HG03460 (cell line): ENCODE data around the gene OSER1.
"Not testable (repeated sequence)": the region's sequence is repeated elsewhere in the genome, so short reads cannot be mapped to it uniquely, and the experiment has no call there.

Experiments
- ATAC-seq: cut with Tn5 transposase; IDR thresholded peaks from one replicate; pipeline ENCODE4 v1.9.1; 2021; ENCODE audit not compliant: unreplicated experiment

Gene OSER1

DNA sequence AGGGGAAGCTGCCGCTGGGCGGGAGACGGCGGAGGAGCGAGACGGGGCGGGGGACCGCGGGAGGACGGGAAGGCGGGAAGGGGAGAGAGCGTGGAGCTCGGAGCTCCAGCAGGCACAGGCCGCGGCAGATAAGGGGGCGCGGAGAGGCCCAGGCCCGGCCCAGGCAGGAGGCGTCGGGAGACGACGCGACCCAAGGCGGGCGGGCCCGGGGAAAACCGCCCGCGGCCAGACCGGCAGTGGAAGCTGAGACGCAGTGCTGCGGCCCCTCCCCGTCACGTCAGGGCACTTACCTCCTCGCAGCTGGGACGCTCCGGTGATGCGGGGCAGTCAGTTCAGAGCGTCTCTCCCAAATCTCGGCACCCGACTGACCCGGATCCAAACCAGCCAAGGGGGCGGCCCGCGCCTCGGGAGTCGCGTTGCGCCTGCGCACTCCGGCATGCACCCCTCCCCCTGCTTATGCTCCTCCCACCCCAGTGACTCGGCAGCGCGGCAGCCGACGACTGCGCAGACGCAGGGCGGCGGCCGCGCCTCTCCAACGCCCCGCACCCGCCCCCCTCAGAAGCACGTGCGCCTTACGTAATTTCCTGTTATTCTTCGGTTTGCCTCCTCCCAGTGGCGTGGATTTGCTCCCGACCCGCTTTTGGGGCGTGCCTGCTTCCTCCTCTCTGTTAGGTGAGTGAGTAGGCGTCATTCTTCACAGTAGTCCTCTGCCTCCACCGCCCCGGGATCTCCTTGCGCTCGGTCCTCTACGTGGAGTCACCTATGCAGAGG lies at the start of gene OSER1:
Gene OSER1 (minus strand): TSS at position 366 of the 771 bp plus-strand sequence. CDS start 3,814 bp downstream, outside the sequence.
- peak; percentile 82 for ATAC-seq

DNA sequence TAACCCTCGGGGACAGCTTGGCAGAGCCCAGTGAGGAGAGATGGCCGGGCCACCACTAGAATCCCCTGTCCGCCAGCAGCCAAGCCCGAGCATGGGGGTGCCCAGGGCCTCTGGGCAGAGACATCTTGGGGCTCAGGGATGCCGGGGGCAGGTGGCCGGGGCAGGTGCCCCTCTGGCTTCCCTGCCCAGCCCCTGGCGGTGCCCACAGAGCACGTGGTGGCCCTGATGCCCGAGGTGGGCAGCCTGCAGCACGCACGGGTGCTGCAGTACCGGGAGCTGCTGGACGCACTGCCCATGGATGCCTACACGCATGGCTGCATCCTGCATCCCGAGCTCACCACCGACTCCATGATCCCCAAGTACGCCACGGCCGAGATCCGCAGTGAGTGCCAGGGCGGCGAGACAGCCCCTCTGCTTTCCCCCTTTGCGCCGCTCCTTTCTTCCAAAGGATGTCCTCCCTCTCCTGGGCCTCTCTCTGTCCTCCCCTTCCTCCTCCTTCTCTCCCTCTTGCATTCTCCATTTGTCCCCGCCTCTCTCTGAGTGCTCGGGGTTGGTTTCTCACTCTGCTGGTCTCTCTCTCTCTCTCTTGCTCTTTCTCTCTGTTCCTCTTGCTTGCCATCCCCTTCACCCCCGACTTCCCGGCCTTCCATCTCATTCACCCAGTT lies 47.8 kb upstream of the OSER1 start:
- ATAC-seq, result no peak

DNA sequence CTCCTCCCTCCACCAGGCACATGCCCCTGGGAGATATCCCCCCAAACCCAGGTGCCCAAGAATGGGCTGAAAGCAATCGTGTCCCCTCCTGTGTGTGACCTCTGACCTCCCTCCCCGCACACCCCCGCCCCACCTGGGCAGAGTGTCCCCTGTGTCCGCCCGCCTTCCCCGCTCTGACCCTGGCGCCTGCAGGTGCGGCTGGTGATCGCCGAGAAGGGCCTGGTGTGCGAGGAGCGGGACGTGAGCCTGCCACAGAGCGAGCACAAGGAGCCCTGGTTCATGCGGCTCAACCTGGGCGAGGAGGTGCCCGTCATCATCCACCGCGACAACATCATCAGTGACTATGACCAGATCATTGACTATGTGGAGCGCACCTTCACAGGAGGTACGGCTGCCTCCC lies 46.4 kb upstream of the OSER1 start:
- no peak for ATAC-seq

DNA sequence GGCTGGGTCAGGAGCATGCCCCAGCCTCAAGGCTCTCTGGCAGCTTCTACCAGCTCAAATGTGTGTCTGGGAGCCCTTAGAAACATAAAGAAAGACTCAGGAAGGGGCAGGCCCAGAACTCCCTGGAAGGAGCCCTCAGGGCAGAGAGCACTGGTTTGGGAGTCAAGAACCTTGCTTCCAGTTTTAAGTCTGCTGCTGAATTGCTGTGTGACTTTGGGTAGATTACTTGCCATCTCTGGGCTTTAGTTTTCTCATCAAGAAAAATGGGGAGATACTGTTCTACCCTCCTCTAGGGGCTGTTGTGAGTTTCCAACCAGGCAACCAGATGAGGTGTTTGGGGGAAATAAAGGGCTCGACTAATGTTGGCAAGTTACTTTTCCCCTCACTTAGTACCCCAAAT lies 45.4 kb upstream of the OSER1 start:
- no peak for ATAC-seq

DNA sequence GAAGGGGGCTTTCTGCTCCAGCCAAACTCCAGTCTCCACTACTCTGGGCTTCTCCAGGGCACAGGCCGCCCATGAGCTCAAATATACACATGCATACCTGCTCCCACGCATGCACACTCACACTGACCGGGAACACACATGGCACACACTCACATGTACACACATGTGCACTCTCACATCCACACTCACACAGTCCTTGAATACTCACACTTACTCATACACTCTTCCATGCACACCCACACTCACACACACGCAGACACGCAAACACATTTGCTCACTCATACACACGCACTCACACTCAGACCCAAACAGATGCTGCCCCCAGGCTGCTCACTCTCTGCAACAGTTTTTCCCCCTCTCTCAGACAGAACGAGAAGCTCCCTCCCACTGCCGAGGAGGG lies 43.5 kb upstream of the OSER1 start:
- ATAC-seq, result no peak

DNA sequence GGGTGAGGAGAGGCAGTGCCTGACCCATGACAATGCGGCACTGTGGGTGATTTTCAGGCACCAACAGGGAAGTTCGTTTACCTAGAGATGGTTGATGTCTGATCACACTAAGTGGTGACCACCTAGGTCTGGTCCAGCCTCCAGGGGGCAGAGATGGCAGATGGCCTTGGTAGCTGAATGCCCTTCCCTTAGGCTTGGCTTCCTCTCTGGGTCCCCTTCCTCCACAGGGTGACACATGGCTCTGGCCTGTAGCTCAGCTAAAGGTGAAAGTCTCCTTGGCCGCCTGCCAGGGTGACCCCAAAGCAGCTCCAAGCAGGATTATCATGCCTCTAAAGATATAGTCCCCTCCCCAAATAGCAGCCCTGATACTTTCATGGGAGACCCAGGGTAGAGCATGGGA lies 43.0 kb upstream of the OSER1 start:
- ATAC-seq, result no peak

DNA sequence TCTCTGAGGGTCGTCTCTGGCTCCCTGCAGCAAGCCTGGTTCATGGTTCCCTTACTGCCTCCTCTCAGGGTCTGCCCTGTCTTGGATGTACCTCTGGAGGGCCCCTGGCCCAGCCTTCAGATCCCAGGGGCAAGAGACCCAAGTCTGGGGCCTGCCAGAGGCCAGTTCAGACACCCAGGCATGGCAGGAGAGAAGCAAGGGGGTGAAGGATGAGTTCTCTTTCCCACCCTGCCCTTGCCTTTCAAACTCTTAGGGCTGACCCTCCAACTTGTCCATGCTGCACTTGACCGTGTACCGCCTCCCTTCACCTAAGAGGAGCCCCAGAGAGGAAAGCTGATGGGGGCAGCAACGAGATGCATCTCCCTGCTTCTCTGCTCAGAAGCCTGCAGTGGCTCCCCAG lies 40.7 kb upstream of the OSER1 start:
- no peak for ATAC-seq

DNA sequence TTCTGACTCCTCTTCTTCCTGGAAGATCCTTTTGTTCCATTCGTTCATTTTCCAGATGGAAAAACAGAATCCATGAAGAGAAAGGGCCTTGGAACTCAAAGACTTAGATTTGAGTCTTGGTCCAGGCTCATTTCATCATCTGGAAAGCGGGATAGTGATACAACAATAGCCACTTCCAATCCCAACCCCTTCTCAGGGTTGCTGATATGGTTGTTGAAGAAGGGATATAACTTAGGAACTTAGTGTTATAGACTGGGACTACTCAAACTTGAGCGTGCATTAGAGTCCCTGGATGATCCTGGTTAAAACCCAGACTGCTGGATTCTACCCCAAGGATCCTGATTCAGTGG lies 37.8 kb upstream of the OSER1 start:
- ATAC-seq, result no peak

DNA sequence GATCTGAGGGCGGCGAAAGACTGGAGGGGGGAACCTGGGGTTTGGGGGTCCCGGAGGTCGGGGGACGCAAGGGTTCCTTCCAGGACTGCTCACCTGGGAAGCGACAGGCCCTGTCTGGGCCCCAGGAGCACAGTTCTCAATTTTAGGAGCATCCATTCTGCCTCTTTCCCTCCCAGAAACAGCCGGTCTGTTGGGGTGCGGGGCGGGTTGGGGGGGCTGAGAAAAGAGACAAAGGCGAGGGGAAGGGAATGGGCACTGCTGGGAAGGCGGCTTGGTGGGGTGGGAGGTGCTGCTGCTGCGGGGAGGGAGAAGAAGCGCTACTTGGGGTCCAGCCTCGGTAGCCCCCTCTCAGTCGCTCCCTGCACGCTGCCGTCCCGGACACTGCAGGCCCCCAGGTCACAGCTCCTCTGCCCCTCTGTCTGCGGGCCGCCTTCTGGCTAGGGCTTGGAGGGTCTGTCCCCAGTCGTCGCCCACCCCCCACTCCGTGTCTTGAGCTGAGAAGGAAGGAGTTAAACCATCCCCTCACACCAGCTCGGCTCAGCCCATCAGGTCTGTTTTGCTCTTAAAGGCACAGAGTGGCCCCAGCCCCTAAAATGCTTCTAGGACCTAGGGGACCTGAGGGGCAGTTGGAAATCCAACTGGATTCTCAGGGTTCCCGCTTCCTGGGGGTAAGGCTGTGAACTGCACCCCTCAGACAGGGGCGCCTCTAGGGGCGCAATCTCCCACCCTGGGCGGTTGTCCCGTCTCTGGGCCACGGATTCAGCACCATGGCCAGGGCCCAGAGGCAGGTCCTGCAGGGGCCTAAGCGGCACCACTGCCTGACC lies 37.2 kb upstream of the OSER1 start:
- no peak for ATAC-seq

DNA sequence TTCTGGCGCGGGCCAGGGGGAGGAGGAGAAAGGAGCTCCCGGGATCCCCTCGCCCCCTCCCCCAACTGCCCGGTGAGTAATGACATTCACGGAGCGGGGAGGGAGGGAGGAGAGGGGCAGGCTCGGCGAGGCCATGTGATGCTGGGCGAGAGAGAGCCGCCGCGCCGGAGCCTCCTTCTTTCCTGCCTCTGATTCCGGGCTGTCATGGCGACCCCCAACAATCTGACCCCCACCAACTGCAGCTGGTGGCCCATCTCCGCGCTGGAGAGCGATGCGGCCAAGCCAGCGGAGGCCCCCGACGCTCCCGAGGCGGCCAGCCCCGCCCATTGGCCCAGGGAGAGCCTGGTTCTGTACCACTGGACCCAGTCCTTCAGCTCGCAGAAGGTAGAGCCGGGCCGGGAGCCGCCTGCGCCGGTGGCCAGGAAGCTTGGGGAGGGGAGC lies 36.6 kb upstream of the OSER1 start, which contains the start of gene GDAP1L1:
Gene GDAP1L1 (plus strand): TSS at position 178 of the 441 bp plus-strand sequence. CDS start 27 bp downstream, at position 205.
- ATAC-seq, result no peak

DNA sequence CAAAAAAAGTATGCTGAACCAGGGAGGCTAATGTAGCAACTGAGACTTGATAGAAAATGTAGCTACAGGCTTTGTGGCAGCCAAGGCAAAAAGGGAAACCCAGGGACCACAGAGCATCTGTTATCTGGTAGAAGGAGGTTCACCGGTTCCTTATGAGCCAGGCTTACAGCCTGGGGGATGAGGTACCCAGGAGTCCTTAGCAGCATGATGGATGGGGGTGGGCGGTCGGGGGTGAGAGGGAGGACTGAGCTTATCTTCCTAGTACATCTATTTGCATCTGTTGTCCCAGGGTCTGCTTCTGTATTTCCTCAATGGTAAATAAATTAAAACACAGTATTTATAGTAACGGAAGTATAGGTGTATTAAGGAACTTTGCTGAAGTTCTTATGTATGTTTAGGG lies 35.4 kb upstream of the OSER1 start:
- ATAC-seq, result no peak

DNA sequence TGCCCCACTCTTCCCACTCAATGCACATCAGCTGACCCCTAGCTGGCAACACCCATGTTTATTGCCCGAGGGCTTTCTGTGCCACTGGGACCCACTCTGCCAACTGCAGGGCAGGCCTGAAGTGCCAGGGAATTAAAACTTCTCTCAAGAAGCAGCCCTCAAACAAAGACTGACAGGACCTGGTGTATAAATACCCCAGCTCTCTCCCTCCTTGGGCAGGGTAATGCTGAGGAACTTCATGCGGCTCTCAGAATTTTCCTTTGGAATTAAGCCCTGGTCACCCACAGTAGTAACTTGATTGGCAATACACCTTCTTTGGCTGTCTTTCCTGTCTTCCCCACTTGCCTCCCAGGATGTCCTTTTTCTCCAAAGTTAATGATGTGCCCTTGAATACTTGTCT lies 31.2 kb upstream of the OSER1 start:
- ATAC-seq, result no peak

DNA sequence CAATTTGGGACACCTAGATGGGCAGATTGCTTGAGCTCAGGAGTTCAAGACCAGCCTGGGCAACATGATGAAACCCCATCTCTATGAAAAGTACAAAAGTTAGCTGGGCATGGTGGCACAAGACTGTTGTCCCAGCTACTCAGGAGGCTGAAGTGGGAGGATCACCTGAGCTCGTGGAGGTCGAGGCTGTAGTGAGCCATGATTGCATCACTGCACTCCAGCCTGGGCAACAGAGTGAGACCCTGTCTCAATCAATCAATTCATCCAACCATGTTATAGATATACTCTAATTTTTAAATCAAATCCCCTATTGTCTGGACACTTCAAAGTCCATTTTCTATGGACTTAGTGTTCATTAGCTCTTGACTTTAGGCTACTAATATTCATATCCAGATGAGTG lies 26.3 kb upstream of the OSER1 start:
- not testable (repeated sequence) for ATAC-seq

DNA sequence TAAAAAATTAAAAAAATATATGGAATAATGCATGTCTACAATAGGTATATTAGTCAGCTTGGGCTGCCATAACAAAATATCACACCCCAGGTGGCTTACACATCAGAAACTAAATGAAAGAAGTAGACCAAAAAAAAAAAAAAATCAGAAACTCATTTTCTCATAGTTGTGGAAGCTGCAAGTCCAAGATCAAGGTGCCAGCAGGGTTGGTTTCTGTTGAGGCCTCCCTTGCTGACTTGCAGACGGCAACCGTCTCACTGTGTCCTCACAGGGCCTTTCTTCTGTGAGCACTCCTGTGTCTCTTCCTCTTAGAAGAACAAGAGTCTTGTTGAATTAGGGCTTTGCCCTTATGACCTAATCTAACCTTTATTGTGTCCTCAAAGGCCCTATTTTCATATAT lies 25.1 kb upstream of the OSER1 start:
- no peak for ATAC-seq

DNA sequence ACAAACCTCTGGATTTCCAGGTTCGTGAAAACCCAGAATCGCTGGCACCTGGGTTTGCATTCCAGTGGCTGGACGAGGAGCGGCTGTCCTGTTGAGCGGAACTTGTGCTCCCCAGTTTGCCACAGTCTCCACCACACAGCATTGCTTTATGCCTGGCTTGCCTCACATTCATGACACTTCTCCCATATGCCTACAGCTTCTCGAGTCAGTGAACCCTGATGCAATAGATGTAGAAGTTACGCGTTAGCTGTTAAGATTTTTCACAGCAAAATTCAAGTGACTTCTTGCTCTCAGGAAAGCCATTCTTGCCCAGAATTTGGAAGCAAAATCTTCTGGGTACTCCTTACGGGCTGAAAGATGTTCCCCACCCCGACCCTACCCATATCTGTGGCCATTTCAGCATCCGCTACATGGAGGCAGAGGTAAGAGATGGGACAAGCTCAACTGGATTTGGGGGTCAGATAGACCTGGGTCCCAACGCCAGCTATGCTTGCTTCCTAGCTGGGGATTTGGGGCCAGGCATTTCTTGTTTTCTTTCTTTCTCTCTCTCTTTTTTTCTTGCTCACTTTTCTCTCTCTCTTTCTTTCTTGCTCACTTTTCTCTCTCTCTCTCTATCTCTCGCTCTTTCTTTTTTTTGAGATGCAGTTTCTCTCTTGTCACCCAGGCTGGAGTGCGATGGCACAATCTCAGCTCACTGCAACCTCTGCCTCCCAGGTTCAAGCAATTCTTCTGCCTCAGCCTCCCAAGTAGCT lies 24.2 kb upstream of the OSER1 start:
- no peak for ATAC-seq

DNA sequence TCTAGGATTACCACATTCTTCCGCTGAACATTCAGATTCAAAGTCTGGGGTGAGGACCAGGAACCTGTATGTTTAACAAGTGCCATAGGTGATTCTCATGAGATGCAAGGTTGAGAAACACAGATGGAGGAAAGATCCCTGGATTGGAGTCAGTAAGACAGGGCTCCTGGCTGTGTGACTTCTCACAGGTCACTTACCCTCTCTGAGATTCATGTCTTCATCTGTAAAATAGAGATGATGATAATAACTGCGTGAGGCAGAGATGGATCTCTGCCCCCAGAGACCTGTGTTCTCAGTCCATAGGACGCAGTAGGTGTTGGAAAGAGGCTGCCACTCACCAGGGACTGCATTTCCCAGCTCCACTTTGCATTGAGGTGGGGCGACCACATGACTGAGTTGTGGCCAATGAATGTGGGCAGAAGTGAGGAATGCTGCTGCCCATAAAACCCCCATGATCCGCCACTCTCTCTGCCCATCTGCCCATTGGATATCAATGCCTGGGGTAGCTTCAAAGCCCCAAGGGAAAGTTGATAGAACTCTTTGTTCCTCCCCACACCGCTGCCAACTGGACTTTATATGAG lies 23.0 kb upstream of the OSER1 start:
- no peak for ATAC-seq

DNA sequence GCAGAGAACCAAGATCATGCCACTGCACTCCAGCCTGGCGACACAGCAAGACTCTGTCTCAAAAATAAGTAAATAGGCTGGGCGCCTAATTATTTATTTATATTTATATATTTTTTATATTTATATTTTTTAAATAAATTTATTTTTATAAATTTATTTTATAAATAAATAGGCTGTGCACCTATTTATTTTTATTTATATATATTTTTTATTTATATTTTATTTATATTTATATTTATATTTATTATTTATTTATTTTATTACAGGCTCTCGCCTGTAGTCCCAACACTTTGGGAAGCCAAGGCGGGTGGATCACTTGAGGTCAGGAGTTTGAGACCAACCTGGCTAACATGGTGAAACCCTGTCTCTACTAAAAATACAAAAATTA lies 21.9 kb upstream of the OSER1 start:
- ATAC-seq, result not testable (repeated sequence)

DNA sequence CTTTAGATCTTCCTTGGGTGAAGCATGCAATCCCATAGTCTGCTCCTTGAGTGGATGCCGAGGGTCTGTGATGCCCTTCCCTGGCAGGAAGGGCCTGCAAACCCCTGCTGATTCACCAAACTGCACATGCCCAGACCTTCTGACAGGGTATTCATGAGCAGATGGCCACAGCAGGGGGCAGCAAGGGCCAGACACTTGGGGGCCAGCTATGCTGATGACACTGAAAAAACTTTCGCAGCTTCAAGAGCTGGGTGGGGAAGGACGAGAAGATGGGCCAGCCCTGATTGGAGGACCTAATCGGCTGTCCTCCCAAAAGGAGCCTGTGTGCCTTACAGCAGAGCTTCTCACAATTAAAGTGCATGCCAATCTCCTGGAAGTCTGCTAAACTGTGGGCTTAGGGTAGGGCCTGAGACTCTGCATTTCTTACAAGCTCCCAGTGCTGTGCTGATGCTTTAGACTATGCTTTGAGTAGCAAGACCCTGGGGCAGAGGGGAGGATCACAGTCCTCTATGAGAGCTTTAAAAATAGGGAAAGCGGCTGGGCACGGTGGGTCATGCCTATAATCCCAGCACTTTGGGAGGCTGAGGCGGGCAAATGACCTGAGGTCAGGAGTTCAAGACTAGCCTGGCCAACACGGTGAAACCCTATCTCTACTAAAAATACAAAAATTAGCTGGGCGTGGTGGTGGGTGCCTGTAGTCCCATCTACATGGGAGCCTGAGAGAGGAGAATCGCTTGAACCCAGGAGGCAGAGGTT lies 21.3 kb upstream of the OSER1 start:
- ATAC-seq, result no peak

DNA sequence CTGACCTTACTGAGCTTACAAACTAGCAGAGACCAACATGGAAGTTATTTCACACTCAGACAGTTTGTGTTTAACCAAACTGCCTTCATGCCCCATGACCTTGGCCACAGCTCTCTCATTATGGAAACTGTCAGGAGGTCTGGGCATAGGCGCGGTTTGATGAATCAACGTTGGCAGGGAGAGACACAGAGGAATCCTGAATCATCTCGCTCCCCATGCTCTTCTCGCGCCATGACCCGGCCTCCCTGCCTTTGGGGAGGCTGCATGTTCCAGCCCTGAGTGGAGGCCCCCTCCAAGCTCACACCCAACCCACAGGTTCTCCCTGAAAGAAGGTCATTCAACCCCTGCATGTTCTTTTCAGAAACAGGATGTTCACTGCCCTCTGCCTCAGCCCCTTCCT lies 20.6 kb upstream of the OSER1 start:
- ATAC-seq, result no peak
